Dedifferentiated amniotic fluid mesenchymal stem cell (primary cell): ENCODE data around the gene PDE3B.
"Not testable (repeated sequence)": the region's sequence is repeated elsewhere in the genome, so short reads cannot be mapped to it uniquely, and the experiment has no call there.

Experiments used
- DNase-seq: peaks from one replicate; pipeline ENCODE4 v3.0.0-alpha.2; 2016; ENCODE audit errors: extremely low spot score

Gene PDE3B

GRCh38 chr11:14676068-14676467 lies 32.5 kb downstream of the PDE3B start:
- no peak for DNase-seq

- DNase-seq: no peak
Observed at GRCh38 chr11:14677146-14677545, 33.5 kb downstream of the PDE3B start.

- no peak for DNase-seq
Observed at GRCh38 chr11:14678350-14678749, 34.7 kb downstream of the PDE3B start.

GRCh38 chr11:14679662-14680061 lies 36.1 kb downstream of the PDE3B start:
- DNase-seq: no peak

GRCh38 chr11:14684234-14684915 lies 40.8 kb downstream of the PDE3B start:
- DNase-seq: not testable (repeated sequence)

GRCh38 chr11:14687456-14687855 lies 43.9 kb downstream of the PDE3B start:
- no peak for DNase-seq

GRCh38 chr11:14687943-14688627 lies 44.5 kb downstream of the PDE3B start:
- DNase-seq: no peak

GRCh38 chr11:14695656-14696055 lies 52.1 kb downstream of the PDE3B start:
- not testable (repeated sequence) for DNase-seq

GRCh38 chr11:14698771-14699170 lies 55.2 kb downstream of the PDE3B start:
- no peak for DNase-seq

GRCh38 chr11:14700593-14700992 lies 57.0 kb downstream of the PDE3B start:
- no peak for DNase-seq

GRCh38 chr11:14702760-14703159 lies 59.2 kb downstream of the PDE3B start:
- DNase-seq: no peak

GRCh38 chr11:14703731-14704130 lies 60.1 kb downstream of the PDE3B start:
- DNase-seq: no peak

GRCh38 chr11:14705067-14705466 lies 61.5 kb downstream of the PDE3B start:
- no peak for DNase-seq

GRCh38 chr11:14713496-14714244 lies 70.1 kb downstream of the PDE3B start:
- DNase-seq: no peak

GRCh38 chr11:14715669-14716068 lies 72.1 kb downstream of the PDE3B start:
- not testable (repeated sequence) for DNase-seq

GRCh38 chr11:14722496-14722895 lies 78.9 kb downstream of the PDE3B start:
- DNase-seq: no peak

GRCh38 chr11:14725150-14725549 lies 81.5 kb downstream of the PDE3B start:
- DNase-seq: no peak

GRCh38 chr11:14727215-14727614 lies 83.6 kb downstream of the PDE3B start:
- DNase-seq: no peak

- DNase-seq: no peak
Observed at GRCh38 chr11:14727746-14728145, 84.1 kb downstream of the PDE3B start.

GRCh38 chr11:14740539-14740938 lies 96.9 kb downstream of the PDE3B start:
- not testable (repeated sequence) for DNase-seq

GRCh38 chr11:14741195-14741594 lies 97.6 kb downstream of the PDE3B start:
- DNase-seq: no peak

- no peak for DNase-seq
Observed at GRCh38 chr11:14742849-14743559, 99.4 kb downstream of the PDE3B start.
